RCC 7860 (cell line): ENCODE data around the gene CDH8.
"Not testable (repeated sequence)": the region's sequence is repeated elsewhere in the genome, so short reads cannot be mapped to it uniquely, and the experiment has no call there.

ENCODE experiments used
- DNase-seq: peaks from one replicate; pipeline ENCODE4 v3.0.0-alpha.2; 2015; ENCODE audit warnings: low spot score
- FAIRE-seq: peaks from 2 replicates; lab custom pipeline; 2012; peaks lifted over from hg19 to GRCh38; lab: Jason Lieb, UNC

The CDH8 gene

GRCh38 chr16:61797961-61798507, 238.2 kb downstream of the CDH8 start:
- no peak for DNase-seq
- no peak for FAIRE-seq

GRCh38 chr16:61797296-61797795, 238.9 kb downstream of the CDH8 start:
- FAIRE-seq (no peak), DNase-seq (no peak)

GRCh38 chr16:61792194-61792909, 243.9 kb downstream of the CDH8 start:
- DNase-seq: peak; percentile 98

GRCh38 chr16:61791464-61791863, 244.8 kb downstream of the CDH8 start:
- FAIRE-seq (no peak), DNase-seq (no peak)

More at GRCh38 chr16:61792194-61792909, 243.9 kb downstream of the CDH8 start:
- peak; percentile 98 for FAIRE-seq

- DNase-seq, FAIRE-seq: not testable (repeated sequence)
Observed at GRCh38 chr16:61781855-61782254, 254.4 kb downstream of the CDH8 start.

- FAIRE-seq: no peak
- no peak for DNase-seq
Observed at GRCh38 chr16:61780161-61780560, 256.1 kb downstream of the CDH8 start.

- no peak for FAIRE-seq
- DNase-seq: no peak
Observed at GRCh38 chr16:61770301-61770700, 265.9 kb downstream of the CDH8 start.

GRCh38 chr16:61763991-61764390, 272.2 kb downstream of the CDH8 start:
- FAIRE-seq (no peak), DNase-seq (no peak)

GRCh38 chr16:61763013-61763412, 273.2 kb downstream of the CDH8 start:
- DNase-seq (no peak), FAIRE-seq (no peak)

GRCh38 chr16:61730997-61731396, 305.2 kb downstream of the CDH8 start:
- FAIRE-seq: no peak
- no peak for DNase-seq

- no peak for FAIRE-seq
- no peak for DNase-seq
Observed at GRCh38 chr16:61726701-61727100, 309.5 kb downstream of the CDH8 start.

GRCh38 chr16:61726125-61726524, 310.1 kb downstream of the CDH8 start:
- DNase-seq (no peak), FAIRE-seq (no peak)

GRCh38 chr16:61721544-61721943, 314.7 kb downstream of the CDH8 start:
- DNase-seq: no peak
- FAIRE-seq: no peak

- no peak for FAIRE-seq
- no peak for DNase-seq
Observed at GRCh38 chr16:61715393-61715792, 320.8 kb downstream of the CDH8 start.

GRCh38 chr16:61713787-61714186, 322.5 kb downstream of the CDH8 start:
- FAIRE-seq: no peak
- no peak for DNase-seq

- not testable (repeated sequence) for FAIRE-seq, DNase-seq
Observed at GRCh38 chr16:61699640-61700039, 336.6 kb downstream of the CDH8 start.

GRCh38 chr16:61684541-61684940, 351.7 kb downstream of the CDH8 start:
- DNase-seq (no peak), FAIRE-seq (no peak)

- no peak for DNase-seq
- no peak for FAIRE-seq
Observed at GRCh38 chr16:61681673-61682072, 354.6 kb downstream of the CDH8 start.

GRCh38 chr16:61681124-61681523, 355.1 kb downstream of the CDH8 start:
- DNase-seq (no peak), FAIRE-seq (no peak)

- DNase-seq (no peak), FAIRE-seq (no peak)
Observed at GRCh38 chr16:61678182-61678581, 358.1 kb downstream of the CDH8 start.

- FAIRE-seq (no peak), DNase-seq (no peak)
Observed at GRCh38 chr16:61677776-61678175, 358.5 kb downstream of the CDH8 start.

- DNase-seq: no peak
- FAIRE-seq: no peak
Observed at GRCh38 chr16:61676740-61677139, 359.5 kb downstream of the CDH8 start.
